GM18519 (cell line): ENCODE data around the gene BTBD8.

Experiments
- ATAC-seq: cut with Tn5 transposase; IDR thresholded peaks from one replicate; pipeline ENCODE4 v1.9.1; 2021; ENCODE audit warnings: mild to moderate bottlenecking, moderate library complexity; ENCODE audit not compliant: unreplicated experiment, low FRiP score

The BTBD8 gene

DNA sequence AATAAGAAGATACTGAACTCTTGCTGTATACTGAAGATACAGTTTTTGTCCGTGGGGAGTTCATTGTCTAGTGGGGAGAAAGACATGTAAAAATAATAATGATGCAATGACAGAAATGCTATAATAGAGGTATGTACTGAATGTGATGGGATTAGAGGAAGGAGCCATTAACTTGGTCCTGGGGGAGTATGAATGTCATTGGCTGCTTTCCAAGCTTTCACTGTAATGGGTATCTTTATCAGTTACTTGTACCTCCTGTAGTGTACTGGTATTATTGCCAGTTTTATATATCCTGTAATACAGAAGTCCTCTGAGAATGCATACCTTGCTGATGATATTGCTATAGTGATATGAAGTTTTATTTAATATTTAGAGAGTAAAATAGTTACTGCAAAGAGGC lies 7.4 kb downstream of the BTBD8 start:
- ATAC-seq: no peak

DNA sequence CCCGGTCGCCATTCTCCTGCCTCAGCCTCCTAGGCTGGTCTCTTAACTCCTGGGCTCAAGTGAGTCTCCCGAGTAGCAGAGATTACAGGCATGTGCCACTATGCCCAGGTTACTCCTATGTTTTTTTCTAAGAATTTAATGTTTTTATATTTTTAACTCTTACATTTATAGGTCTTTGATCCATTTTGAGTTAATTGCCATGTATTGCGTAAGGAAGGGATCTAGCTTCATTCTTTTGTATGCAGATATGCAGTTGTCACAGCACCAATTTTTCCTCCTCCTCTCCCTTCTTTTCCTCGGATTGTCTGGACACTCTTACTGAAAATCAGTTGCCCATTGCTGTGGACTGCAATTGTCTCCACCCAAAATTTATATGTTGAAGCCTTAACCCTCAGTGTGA lies 11.5 kb downstream of the BTBD8 start:
- ATAC-seq: no peak

DNA sequence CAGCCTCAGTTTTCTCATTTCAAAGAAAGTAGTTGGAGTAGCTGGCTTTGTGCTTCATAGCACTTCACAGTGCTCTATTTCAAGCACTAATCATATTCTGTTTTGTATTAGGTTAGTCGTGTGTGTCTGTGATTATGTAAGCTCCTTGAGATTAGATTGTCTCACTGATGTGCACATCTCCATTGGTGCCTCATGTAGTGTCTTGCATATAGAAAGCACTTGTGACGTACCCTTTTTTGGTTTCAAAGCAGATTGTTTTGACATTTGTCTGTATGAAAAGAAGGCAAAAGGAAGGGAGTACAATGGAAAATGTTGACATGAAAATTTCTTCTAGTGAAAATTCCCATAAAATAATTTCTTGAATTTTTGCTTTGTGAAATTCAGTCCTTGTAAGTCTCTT lies 13.9 kb downstream of the BTBD8 start:
- ATAC-seq: no peak

DNA sequence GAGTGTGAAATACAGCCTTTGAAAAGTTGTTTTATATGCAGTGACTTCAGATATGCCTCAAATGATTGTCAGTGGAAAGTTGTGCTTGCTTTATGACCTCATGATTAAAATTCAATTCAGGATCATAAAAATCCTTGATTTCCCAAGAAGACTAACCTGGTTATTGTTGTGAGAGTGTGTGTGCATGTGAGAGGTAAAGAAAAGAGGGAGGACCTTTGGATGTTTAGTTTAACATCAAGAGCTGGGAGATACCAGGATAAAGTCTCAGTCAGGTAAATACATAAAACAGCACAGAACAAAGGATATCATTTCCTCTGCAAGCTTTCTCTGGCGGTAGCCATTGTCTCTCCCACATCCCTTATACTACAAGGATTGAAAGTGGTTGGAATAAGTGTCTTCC lies 14.4 kb downstream of the BTBD8 start:
- ATAC-seq: no peak

DNA sequence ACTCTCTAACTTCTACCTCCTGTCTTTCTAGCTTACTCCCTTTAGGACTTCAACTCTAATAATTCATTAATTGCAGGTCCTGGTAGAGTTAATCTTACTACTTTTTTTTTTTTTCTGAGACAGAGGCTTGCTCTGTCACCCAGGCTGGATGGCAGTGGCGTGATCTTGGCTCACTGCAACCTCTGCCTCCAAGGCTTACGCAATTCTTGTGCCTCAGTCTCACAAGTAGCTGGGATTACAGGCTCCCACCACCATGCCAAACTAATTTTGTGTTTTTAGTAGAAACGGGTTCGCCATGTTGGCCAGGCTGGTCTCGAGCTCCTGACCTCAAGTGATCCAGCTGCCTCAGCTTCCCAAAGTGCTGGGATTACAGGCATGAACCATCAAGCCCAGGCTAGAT lies 15.7 kb downstream of the BTBD8 start:
- ATAC-seq: no peak

DNA sequence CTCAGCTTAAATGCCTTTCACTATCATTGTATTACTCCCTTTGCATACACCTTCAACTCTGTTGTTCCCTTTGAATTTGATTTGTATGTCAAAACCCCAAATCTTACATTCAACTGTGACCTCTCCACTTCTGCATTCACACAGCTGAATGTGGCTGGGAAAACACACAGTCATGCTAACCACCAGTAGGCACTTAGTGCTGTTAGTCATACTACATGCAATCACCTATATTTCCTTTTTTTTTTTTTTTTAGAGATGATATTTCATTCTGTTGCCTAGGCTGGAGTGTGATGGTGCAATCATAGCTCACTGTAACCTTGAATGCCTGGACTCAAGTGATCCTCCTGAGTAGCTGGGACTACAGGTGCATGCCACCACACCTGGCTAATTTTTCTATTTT lies 16.2 kb downstream of the BTBD8 start:
- no peak for ATAC-seq

DNA sequence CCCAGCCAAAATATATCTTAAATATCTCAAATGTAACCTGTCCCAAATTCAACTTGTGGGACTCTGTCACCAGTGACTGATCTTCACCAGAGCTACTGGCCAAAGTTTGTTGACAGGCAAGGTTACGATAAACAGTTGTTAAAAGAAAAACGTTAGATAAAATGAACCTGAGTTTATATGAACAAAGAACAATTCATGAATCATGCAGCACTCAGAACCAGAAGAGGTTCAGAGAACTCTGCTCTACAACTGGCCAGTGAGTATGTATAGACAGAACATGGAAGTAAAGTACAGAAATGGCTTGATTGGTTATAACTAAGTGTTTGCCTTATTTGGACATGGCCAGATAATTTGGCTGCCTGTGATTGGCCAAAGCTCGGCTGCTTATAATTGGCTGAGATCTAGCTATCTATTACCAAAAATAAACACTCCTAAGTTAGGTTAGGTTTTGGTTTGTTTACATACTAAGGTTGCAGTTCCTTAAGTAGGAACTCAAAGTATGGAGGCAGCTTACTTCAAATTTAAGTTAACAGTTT lies 25.5 kb downstream of the BTBD8 start:
- ATAC-seq: no peak

DNA sequence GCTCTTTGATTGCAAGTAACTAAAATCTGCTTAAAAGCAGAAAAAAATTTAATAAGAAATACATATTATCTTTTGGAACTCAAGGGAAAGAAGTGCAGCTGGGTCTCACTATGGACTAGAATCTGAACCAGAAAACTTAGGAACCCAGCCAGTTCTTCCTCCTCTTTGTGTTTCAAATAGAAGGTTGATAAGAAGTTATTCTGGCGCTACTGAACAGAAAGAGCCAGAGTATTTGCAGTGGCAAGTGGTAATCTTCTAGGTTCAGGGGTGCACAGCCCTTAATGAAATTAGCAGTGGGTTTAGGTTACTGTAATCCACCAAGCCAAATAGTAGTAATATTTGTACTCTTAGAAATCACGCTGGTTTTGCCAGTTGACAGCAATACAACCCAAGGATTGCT lies 28.5 kb downstream of the BTBD8 start:
- no peak for ATAC-seq

DNA sequence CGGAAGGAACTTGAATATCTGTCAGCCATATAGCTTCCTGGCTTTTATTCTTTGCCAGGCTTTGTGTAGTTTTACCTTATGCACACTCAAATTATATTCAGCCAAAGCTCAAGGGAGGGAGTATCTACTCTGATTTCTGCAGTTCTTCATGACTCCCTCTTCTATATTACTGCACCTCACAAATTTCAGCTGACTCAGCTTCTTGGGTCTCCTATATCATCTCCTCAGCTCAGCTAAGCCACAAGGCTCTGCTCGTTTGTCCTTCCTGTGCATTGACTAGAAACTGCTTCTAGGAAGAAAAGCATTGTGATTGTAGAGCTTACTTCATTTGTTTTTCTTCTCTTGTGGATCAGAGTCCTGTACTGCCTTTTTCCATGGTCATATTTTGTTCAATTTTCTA lies 37.4 kb downstream of the BTBD8 start:
- ATAC-seq: no peak

DNA sequence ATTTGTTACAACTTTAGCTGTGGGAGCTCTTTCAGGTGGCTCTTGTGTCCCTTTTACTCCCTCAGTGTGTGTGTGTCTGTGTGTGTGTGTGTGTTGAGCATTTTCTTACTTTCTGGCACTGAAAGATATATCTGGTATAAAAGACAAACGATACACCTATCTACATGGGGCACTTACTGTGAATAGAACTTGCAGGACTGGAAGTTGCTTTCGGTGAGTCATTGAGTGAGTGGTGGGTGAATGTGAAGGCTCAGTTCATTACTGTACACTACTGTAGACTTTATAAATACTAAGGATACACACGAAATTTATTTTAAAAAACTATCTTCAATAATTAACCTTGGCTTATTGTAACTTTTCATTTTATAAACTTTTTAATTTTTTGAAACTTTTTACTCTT lies 38.7 kb downstream of the BTBD8 start:
- no peak for ATAC-seq

DNA sequence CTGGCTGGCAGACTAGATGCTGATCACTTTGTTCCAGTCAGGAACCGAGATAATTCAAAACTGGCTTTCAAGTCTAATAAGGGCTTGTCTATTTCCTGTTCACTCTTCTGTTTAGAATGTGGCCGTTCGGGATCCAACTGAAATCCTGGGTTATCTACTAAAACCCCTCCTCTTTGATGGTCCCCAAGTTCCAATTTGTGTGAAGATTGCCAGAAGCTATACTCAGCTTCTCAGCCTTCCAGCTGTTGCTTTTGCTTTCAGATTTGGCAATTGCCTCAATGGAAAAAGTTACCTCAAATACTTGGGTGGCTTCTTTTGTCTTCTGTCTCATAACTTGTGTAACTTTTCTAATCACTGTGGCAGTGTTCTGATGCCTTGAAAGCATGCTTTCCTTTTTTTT lies 43.7 kb downstream of the BTBD8 start:
- no peak for ATAC-seq

DNA sequence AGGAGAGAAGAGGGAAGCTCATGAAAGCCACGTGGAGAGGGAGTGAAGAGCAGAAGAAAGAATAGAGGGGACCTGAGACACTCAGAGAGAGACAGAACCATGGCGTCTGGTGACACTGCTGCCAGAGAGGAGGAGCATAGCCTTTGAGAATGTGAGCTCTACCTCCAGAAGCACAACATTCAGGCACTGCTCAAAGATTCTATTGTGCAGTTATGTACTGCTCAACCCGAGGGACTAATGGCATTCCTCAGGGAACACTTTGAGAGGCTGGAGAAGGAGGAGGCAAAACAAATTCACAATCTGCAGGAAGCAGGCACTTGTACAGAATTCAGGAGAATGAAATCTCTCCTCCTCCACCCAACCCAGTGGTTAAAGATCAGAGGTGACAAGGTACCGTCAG lies 45.1 kb downstream of the BTBD8 start:
- no peak for ATAC-seq

DNA sequence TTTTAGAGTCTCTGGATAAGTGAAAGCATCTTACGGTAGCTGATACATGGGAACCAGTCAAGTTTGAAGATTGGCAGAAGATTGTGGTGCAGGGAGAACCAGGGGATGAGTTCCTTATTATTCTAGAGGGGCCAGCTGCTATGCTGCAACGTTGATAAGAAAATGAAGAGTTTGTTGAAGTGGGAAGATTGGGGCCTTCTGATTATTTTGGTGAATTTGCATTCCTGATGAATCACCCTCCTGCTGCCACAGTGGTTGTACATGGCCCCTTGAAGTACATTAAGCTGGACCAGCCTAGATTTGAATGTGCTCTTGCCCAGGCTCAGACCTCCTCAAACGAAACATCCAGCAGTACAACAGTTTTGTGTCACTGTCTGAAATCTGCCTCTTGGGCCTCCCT lies 45.9 kb downstream of the BTBD8 start:
- ATAC-seq: no peak

DNA sequence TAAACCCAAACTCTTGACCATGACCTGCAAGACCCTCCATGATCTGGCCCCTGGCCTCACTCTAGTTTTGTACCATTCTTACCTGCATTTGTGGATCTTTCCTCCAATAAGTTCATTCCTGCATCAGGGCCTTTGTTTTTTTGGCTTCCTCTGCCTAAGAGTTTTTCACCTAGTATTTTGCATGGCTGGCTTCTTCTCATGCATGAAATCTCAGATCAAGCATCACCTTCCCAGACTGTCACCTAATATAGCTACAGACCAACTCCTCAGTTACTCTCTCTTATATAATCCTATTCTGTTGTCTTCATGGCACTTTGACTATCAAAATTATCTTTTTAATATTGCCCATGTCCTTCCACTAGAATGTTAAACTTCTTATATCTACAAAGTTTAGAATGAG lies 54.2 kb downstream of the BTBD8 start:
- no peak for ATAC-seq

DNA sequence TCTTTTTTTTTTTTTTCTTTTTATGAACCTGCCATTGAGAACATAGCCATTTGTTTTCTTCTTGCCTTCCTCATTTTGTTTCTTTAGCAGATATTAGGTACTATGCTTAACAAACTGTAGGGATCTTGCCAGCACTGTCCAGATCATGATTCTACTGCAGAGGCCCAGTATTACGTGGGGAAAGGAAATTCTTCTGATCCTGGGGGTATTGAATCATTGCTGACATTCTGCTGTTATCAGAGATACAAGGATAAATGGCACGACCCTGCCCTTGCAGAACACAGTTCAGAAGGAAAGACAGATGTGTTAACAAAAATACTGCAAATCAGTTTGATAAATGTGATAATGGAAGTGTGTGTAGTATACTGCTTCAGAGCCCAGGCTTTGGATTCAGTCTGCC lies 56.2 kb downstream of the BTBD8 start:
- no peak for ATAC-seq

DNA sequence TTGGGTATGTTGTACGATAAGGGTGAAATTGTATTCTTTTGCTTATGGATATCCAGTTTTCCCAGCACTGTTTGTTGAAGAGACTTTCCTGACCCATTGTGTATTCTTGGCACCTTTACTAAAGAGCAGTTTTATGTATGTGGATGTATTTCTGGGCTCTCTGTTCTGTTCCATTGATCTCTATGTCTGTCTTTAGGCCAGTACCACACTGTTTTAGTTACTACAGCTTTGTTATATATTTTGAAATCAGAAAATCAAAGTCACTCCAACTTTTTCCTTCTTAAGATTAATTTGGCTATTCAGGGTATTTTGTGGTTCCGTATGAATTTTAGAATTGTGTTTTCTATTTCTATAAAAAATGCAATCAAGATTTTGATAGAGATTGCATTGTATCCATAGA lies 74.8 kb downstream of the BTBD8 start:
- no peak for ATAC-seq

DNA sequence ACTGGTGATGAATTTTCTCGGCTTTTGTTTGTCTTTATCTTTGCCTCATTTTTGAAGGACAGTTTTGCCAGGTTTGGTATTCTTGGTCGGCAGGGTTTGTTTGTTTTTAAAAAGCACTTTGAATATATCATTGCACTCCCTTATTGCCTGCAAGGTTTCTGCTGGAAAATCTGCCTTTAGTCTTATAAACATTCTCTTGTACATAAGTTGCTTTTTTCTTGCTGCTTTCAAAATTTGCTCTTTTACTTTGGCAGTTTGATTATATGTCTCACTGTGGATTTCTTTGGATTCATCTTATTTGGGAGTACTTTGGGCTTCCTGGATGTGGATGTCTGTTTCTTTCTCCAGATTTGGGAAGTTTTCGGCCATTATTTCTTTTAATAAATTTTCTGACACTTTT lies 79.4 kb downstream of the BTBD8 start:
- ATAC-seq: no peak

DNA sequence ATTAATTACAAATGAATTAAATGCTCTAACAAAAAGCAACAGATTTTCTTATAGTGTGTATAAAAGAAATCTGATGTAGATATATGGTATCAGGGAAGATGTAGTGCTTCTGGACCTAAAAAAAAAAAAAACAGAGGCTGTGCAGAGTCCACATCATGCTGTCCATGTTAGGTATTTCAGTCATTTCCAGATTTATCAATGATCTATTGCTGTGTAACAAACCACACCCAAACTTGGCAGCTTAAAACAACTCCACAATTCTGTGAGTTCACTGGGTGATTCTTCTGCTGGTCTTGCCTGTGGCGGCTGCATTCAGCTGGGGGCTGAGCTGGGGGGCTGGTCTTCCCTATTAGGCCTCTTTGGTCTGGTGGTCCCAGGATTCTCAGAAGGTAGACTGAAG lies 85.2 kb downstream of the BTBD8 start:
- ATAC-seq: no peak

DNA sequence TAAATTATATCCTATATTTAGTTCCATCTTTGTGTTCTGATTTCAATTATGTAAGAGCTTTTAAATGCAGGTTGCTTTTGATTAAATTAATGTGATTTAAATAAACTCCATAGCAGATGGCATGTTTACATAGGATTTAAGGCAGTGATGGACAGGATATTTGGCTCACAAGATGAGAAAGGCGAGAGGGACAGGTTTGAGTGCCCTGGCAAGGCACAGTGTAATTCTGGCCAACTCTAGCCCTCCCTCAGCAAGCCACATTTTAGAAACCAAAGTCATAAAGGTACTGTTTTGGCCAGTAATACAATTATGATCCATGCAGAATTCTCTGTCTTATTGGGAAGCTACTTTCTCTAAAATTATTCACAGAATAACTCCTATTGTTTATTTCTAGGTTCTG lies 87.0 kb downstream of the BTBD8 start:
- ATAC-seq: no peak

DNA sequence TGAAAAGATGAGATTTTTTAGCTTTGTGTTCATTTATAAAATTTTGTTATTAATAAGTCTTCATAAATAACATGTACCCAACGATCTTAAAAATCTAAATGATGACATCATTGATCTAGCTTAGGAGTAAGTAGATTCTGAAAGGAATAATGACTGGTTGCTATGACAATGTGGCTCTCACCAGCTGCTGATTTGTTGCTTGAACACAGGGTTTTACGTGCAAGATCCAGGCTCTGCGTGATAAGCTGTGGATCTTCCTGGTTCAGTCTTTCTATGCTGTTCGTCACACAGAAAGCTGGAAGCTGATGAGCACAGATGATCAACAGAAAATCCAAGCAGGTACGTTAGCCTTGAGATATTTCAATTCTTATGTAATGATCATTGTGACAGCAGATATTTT lies 88.5 kb downstream of the BTBD8 start:
- no peak for ATAC-seq

DNA sequence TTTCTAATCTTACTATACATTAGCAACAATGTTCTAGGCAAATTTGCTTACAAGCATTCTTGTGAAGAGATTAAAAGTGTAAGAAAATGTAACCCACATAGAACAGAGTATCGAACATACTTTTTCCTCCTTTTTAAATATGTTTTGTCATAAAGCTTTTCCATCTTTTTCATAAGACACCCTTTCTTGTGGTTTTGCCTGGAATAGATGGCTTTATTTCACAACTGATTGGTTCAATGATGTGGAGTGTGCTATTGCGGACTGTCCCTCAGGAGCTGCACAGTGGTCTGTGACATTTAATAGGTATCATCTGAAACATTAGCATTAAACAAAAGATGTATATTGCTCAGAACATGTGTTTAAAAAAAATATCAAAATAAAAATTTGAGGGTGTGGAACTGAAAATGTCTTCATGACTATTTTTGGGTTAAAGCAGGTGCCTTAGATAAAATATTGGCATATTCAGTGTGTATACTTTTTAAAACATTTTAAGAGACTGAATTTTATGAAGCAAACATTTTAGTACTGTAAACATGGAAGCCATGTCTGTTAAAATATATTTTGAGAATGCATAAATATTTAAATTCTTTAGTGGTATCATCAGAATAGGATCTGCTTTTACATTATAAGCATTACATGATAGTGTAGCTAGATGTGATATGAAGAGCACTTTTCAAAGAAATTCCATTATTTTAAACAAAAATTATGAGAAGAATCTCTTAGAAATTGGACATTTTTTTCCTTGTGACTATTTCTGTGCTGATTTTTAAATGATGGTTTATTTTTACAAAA lies 89.3 kb downstream of the BTBD8 start:
- ATAC-seq: no peak

DNA sequence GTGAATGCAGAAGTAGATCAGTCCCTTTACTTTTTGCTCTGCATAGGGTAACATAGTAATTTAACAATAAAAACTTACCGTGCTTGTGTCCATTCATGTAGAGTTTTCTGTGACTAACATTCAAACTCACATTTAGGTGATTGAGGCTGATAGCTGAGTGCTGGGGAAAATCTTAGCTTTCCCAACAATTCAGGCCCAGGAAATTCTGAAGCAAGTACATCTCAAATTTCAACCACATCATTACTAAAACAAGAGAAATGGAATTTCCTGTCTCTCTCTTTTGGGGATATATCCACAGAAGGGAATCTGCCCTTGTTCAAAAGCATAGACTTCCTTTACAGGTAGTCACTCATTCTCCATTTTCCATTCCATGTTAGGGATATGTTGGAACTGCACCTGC lies 104.5 kb downstream of the BTBD8 start:
- ATAC-seq: no peak

DNA sequence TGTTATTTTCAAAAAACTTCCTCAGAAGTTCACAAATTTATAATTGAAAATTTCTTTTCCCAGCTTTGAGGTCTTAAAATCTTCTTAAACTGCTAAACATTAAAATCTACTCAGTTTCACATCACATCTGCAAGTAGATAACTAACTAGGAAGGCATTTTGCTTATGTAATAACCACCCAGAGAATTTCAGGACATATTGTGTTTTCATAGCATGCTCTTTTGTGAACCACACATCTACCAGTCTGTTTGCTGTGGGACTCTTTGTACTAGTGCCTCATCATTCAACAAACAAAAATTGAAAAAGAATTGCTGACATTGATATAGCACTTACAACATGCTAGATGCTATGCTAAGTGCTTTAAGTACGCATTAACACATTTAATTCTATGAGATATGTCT lies 105.9 kb downstream of the BTBD8 start:
- ATAC-seq: no peak
